NK-92 (cell line): ENCODE results near the gene NIPAL3.
"Not testable (repeated sequence)": the region's sequence is repeated elsewhere in the genome, so short reads cannot be mapped to it uniquely, and the experiment has no call there.

Experiments used
- DNase-seq: peaks from one replicate; lab custom pipeline; 2025; ENCODE audit not compliant: unreplicated experiment; lab: John Stamatoyannopoulos, UW

NIPAL3 gene

GRCh38 chr1:24421502-24421901, 5.9 kb downstream of the NIPAL3 start:
- DNase-seq, result no peak

- no peak for DNase-seq
These were observed 8.6 kb downstream of the NIPAL3 start for GRCh38 chr1:24424207-24424606.

GRCh38 chr1:24424990-24425389, 9.4 kb downstream of the NIPAL3 start:
- DNase-seq, result no peak

GRCh38 chr1:24425441-24425840, 9.8 kb downstream of the NIPAL3 start:
- DNase-seq, result no peak

GRCh38 chr1:24425922-24426321, 10.3 kb downstream of the NIPAL3 start:
- DNase-seq, result no peak

GRCh38 chr1:24426744-24427544, 11.3 kb downstream of the NIPAL3 start:
- DNase-seq, result no peak

- no peak for DNase-seq
These were observed 11.9 kb downstream of the NIPAL3 start for GRCh38 chr1:24427545-24427862.

GRCh38 chr1:24435782-24436365, 20.3 kb downstream of the NIPAL3 start:
- no peak for DNase-seq

- no peak for DNase-seq
These were observed 22.2 kb downstream of the NIPAL3 start for GRCh38 chr1:24437631-24438396.

GRCh38 chr1:24438423-24438901, 22.9 kb downstream of the NIPAL3 start:
- DNase-seq, result no peak

GRCh38 chr1:24440436-24440835, 24.8 kb downstream of the NIPAL3 start:
- DNase-seq, result no peak

- no peak for DNase-seq
These were observed 25.9 kb downstream of the NIPAL3 start for GRCh38 chr1:24441480-24441879.

GRCh38 chr1:24441996-24442668, 26.5 kb downstream of the NIPAL3 start:
- DNase-seq, result no peak

- DNase-seq, result no peak
These were observed 27.2 kb downstream of the NIPAL3 start for GRCh38 chr1:24442764-24443163.

GRCh38 chr1:24443241-24443656, 27.6 kb downstream of the NIPAL3 start:
- no peak for DNase-seq

GRCh38 chr1:24446446-24446845, 30.8 kb downstream of the NIPAL3 start:
- DNase-seq, result not testable (repeated sequence)

- no peak for DNase-seq
These were observed 34.7 kb downstream of the NIPAL3 start for GRCh38 chr1:24450316-24450715.

GRCh38 chr1:24450857-24451397, 35.3 kb downstream of the NIPAL3 start:
- DNase-seq, result no peak

- DNase-seq, result no peak
These were observed 36.1 kb downstream of the NIPAL3 start for GRCh38 chr1:24451746-24452145.

GRCh38 chr1:24452922-24453485, 37.4 kb downstream of the NIPAL3 start:
- DNase-seq, result no peak

GRCh38 chr1:24454673-24455072, 39.1 kb downstream of the NIPAL3 start:
- no peak for DNase-seq
